CD4-positive, alpha-beta memory T cell (primary cell): ENCODE results near the gene SEMA5B. TPM values are rescaled to one million over a fixed set of nuclear protein-coding genes. Genes with fewer than 3 reads are reported as not detected.

ENCODE experiments used
- CTCF ChIA-PET: fragments of 350-600 bp; sonication (Branson Sonifier 250); formaldehyde crosslinking; loops from one replicate; lab custom pipeline; 2021; ENCODE audit warnings: inconsistent platforms; ENCODE audit not compliant: partially characterized antibody; lab: Charles Lee
- POLR2A ChIA-PET: fragments of 350-600 bp; sonication (Branson Sonifier 250); formaldehyde crosslinking; loops from one replicate; lab custom pipeline; 2021; ENCODE audit not compliant: partially characterized antibody; lab: Charles Lee
- DNase-seq, 5 donors: peaks; one replicate each; pipeline versions ENCODE4 v3.0.0 to v3.0.0-alpha.2; 2020 to 2022; ENCODE audit warnings: mixed read lengths in 1 of 5
- H3K27ac ChIP-seq: one replicate; pipeline ENCODE4 v1.7.0; 2013; ENCODE audit warnings: low read depth, low read length
- H3K27me3 ChIP-seq: 2 replicates; pipeline ENCODE4 v1.7.0; 2013; ENCODE audit warnings: mild to moderate bottlenecking, low read length, moderate library complexity; ENCODE audit not compliant: insufficient read depth
- H3K36me3 ChIP-seq: 2 replicates; pipeline ENCODE4 v1.7.0; 2013; ENCODE audit warnings: mild to moderate bottlenecking, low read length, moderate library complexity; ENCODE audit not compliant: insufficient read depth
- H3K4me1 ChIP-seq: 2 replicates; pipeline ENCODE4 v1.7.0; 2013; ENCODE audit warnings: mild to moderate bottlenecking, low read length, moderate library complexity; ENCODE audit not compliant: insufficient read depth
- H3K4me3 ChIP-seq, 2 donors: one replicate each; pipeline ENCODE4 v1.7.0; 2013; ENCODE audit warnings: low read length in 2 of 2, mild to moderate bottlenecking in 1 of 2
- H3K9me3 ChIP-seq, 2 donors: one replicate each; pipeline ENCODE4 v1.7.0; 2013; ENCODE audit warnings: low read length in 2 of 2, control low read depth in 1 of 2; ENCODE audit not compliant: control insufficient read depth in 1 of 2
- H3K27ac Mint-ChIP-seq, 7 donors: one replicate each; pipeline ENCODE4 v1.8.0; 2020 to 2021; ENCODE audit warnings: mixed read lengths in 7 of 7, mild to moderate bottlenecking in 6 of 7, inconsistent platforms in 3 of 7, moderate library complexity in 3 of 7
- H3K27me3 Mint-ChIP-seq, 2 donors: one replicate each; pipeline ENCODE4 v1.8.0; 2020 to 2021; ENCODE audit warnings: mixed read lengths in 2 of 2
- H3K36me3 Mint-ChIP-seq, 2 donors: one replicate each; pipeline ENCODE4 v1.8.0; 2020 to 2021; ENCODE audit warnings: mixed read lengths in 2 of 2, inconsistent platforms in 1 of 2, mild to moderate bottlenecking in 1 of 2
- H3K4me1 Mint-ChIP-seq, 4 donors: one replicate each; pipeline ENCODE4 v1.8.0; 2020 to 2021; ENCODE audit warnings: mixed read lengths in 4 of 4, mild to moderate bottlenecking in 1 of 4
- H3K4me3 Mint-ChIP-seq, 8 donors: one replicate each; pipeline ENCODE4 v1.8.0; 2020 to 2021; ENCODE audit warnings: mixed read lengths in 8 of 8, mild to moderate bottlenecking in 7 of 8, moderate library complexity in 6 of 8, inconsistent platforms in 3 of 8
- H3K9me3 Mint-ChIP-seq, 8 donors: one replicate each; pipeline ENCODE4 v1.8.0; 2020 to 2021; ENCODE audit warnings: mixed read lengths in 8 of 8, mild to moderate bottlenecking in 5 of 8, inconsistent platforms in 3 of 8, moderate library complexity in 1 of 8
- intact Hi-C: fragments of 100-400 bp; cut with micrococcal nuclease; formaldehyde crosslinking; loops from one replicate; pipeline ENCODE4 v1.15.1; 2023
- polyA plus RNA-seq, 2 donors: library from polyadenylated mRNA; unstranded; fragments of 300-500 nt; fragmentation: Illumina TruSeq; gene quantifications; one replicate each; pipeline ENCODE4 v1.2.3, GENCODE V29; 2021
- total RNA-seq, 2 experiments: library from RNA; stranded (reverse); gene quantifications; one replicate each; pipeline ENCODE4 v1.2.3, GENCODE V29; 2021

The SEMA5B gene
- total and polyA plus RNA-seq, 4 experiments from 2014 or later = not detected

GRCh38 chr3:122926322-122926721 lies 101.2 kb downstream of the SEMA5B start:
- Histone ChIP-seq H3K27me3 (peaks cover 10% of the 10 kb centered on the region), H3K4me1 (no peaks in the 10 kb centered on the region), H3K27ac (no peak overlapping the region), H3K36me3 (no peaks in the 10 kb centered on the region), H3K9me3 (no peaks in the 10 kb centered on the region), H3K4me3 (no peak overlapping the region)
- intact Hi-C loops = no loop called here
- no peak overlapping the region for H3K4me3 Mint-ChIP-seq
- no peak for DNase-seq
- H3K4me1 Mint-ChIP-seq = peaks cover 2 to 10% (median 6%) of the 10 kb centered on the region in 4 donors
- H3K27me3 Mint-ChIP-seq = peaks cover 6 to 9% of the 10 kb centered on the region in 2 donors
- H3K36me3 Mint-ChIP-seq = no peaks in the 10 kb centered on the region
- ChIA-PET CTCF (no interaction called here), POLR2A (no interaction called here)
- H3K27ac Mint-ChIP-seq = no peak overlapping the region
- H3K9me3 Mint-ChIP-seq = no peaks in the 10 kb centered on the region

- intact Hi-C loops = no loop called here
- POLR2A ChIA-PET = no interaction called here
- CTCF ChIA-PET = no interaction called here
Observed at GRCh38 chr3:122925756-122926155, 101.8 kb downstream of the SEMA5B start.

GRCh38 chr3:122924056-122924455 lies 103.5 kb downstream of the SEMA5B start:
- Histone ChIP-seq H3K4me1 (no peaks in the 10 kb centered on the region), H3K4me3 (no peak overlapping the region), H3K27ac (no peak overlapping the region), H3K9me3 (no peaks in the 10 kb centered on the region), H3K27me3 (peaks cover 10% of the 10 kb centered on the region), H3K36me3 (no peaks in the 10 kb centered on the region)
- Mint-ChIP-seq H3K36me3 (no peaks in the 10 kb centered on the region), H3K27me3 (peaks cover 16 to 18% of the 10 kb centered on the region in 2 donors), H3K4me3 (no peak overlapping the region), H3K4me1 (peaks cover 2 to 11% (median 6%) of the 10 kb centered on the region in 4 donors), H3K27ac (no peak overlapping the region), H3K9me3 (no peaks in the 10 kb centered on the region)
- ChIA-PET CTCF (no interaction called here), POLR2A (no interaction called here)
- no peak for DNase-seq
- intact Hi-C loops = no loop called here

More at GRCh38 chr3:122925756-122926155, 101.8 kb downstream of the SEMA5B start:
- no peak overlapping the region for H3K27ac Mint-ChIP-seq
- H3K4me1 ChIP-seq = no peaks in the 10 kb centered on the region
- no peak for DNase-seq
- no peak overlapping the region for H3K27ac ChIP-seq
- no peaks in the 10 kb centered on the region for H3K36me3 ChIP-seq
- H3K4me1 Mint-ChIP-seq = peaks cover 2 to 11% (median 6%) of the 10 kb centered on the region in 4 donors
- no peaks in the 10 kb centered on the region for H3K9me3 Mint-ChIP-seq
- H3K4me3 ChIP-seq = no peak overlapping the region
- H3K27me3 Mint-ChIP-seq = peaks cover 10 to 11% of the 10 kb centered on the region in 2 donors
- H3K4me3 Mint-ChIP-seq = no peak overlapping the region
- no peaks in the 10 kb centered on the region for H3K9me3 ChIP-seq
- peaks cover 10% of the 10 kb centered on the region for H3K27me3 ChIP-seq
- no peaks in the 10 kb centered on the region for H3K36me3 Mint-ChIP-seq

GRCh38 chr3:122923611-122924010 lies 104.0 kb downstream of the SEMA5B start:
- Histone ChIP-seq H3K4me1 (no peaks in the 10 kb centered on the region), H3K27me3 (peaks cover 10% of the 10 kb centered on the region), H3K27ac (no peak overlapping the region), H3K36me3 (no peaks in the 10 kb centered on the region), H3K4me3 (no peak overlapping the region), H3K9me3 (no peaks in the 10 kb centered on the region)
- no peaks in the 10 kb centered on the region for H3K36me3 Mint-ChIP-seq
- H3K4me1 Mint-ChIP-seq = peaks cover 2 to 11% (median 6%) of the 10 kb centered on the region in 4 donors
- POLR2A ChIA-PET = no interaction called here
- H3K4me3 Mint-ChIP-seq = no peak overlapping the region
- H3K27ac Mint-ChIP-seq = no peak overlapping the region
- intact Hi-C loops = no loop called here
- CTCF ChIA-PET = no interaction called here
- H3K9me3 Mint-ChIP-seq = no peaks in the 10 kb centered on the region
- no peak for DNase-seq
- H3K27me3 Mint-ChIP-seq = peaks cover 16 to 18% of the 10 kb centered on the region in 2 donors

- H3K4me1 ChIP-seq = no peaks in the 10 kb centered on the region
- intact Hi-C loops = no loop called here
- no peaks in the 10 kb centered on the region for H3K36me3 ChIP-seq
- peak in 1 of 5 donors; percentile 12 for DNase-seq
- Mint-ChIP-seq H3K4me3 (peak overlapping the region in 4 of 8 donors; percentile 18 to 45 (median 32)), H3K27ac (no peak overlapping the region), H3K4me1 (peaks cover 2 to 11% (median 6%) of the 10 kb centered on the region in 4 donors), H3K9me3 (no peaks in the 10 kb centered on the region), H3K27me3 (peaks cover 15 to 18% of the 10 kb centered on the region in 2 donors), H3K36me3 (no peaks in the 10 kb centered on the region)
- no peak overlapping the region for H3K27ac ChIP-seq
- H3K9me3 ChIP-seq = no peaks in the 10 kb centered on the region
- POLR2A ChIA-PET = no interaction called here
- H3K4me3 ChIP-seq = no peak overlapping the region
- CTCF ChIA-PET = no interaction called here
- H3K27me3 ChIP-seq = peaks cover 10% of the 10 kb centered on the region
Observed at GRCh38 chr3:122921791-122922651, 105.5 kb downstream of the SEMA5B start.

- intact Hi-C loops = no loop called here
- Histone ChIP-seq H3K4me3 (no peak overlapping the region), H3K36me3 (no peaks in the 10 kb centered on the region), H3K9me3 (no peaks in the 10 kb centered on the region), H3K4me1 (no peaks in the 10 kb centered on the region), H3K27ac (no peak overlapping the region), H3K27me3 (peaks cover 10% of the 10 kb centered on the region)
- no peaks in the 10 kb centered on the region for H3K36me3 Mint-ChIP-seq
- ChIA-PET POLR2A (no interaction called here), CTCF (no interaction called here)
- H3K27me3 Mint-ChIP-seq = peaks cover 15 to 22% of the 10 kb centered on the region in 2 donors
- no peak for DNase-seq
- H3K4me3 Mint-ChIP-seq = no peak overlapping the region
- H3K9me3 Mint-ChIP-seq = no peaks in the 10 kb centered on the region
- peaks cover 7 to 17% (median 12%) of the 10 kb centered on the region in 4 donors for H3K4me1 Mint-ChIP-seq
- no peak overlapping the region for H3K27ac Mint-ChIP-seq
Observed at GRCh38 chr3:122920986-122921385, 106.6 kb downstream of the SEMA5B start.

GRCh38 chr3:122919291-122919610 lies 108.3 kb downstream of the SEMA5B start:
- intact Hi-C loops = no loop called here
- ChIA-PET CTCF (no interaction called here), POLR2A (no interaction called here)
- Histone ChIP-seq H3K27ac (no peak overlapping the region), H3K4me3 (no peak overlapping the region), H3K36me3 (no peaks in the 10 kb centered on the region), H3K9me3 (no peaks in the 10 kb centered on the region), H3K27me3 (peaks cover 10% of the 10 kb centered on the region), H3K4me1 (no peaks in the 10 kb centered on the region)
- no peak for DNase-seq
- H3K27ac Mint-ChIP-seq = no peak overlapping the region
- H3K36me3 Mint-ChIP-seq = no peaks in the 10 kb centered on the region
- peaks cover 14 to 19% of the 10 kb centered on the region in 2 donors for H3K27me3 Mint-ChIP-seq
- H3K9me3 Mint-ChIP-seq = no peaks in the 10 kb centered on the region
- peaks cover 7 to 24% (median 18%) of the 10 kb centered on the region in 4 donors for H3K4me1 Mint-ChIP-seq
- no peak overlapping the region for H3K4me3 Mint-ChIP-seq
